SK-N-SH (cell line): ENCODE measurements around the gene MACROD2. TPM values are rescaled to one million over a fixed set of nuclear protein-coding genes. Genes with fewer than 3 reads are reported as not detected.

Source experiments
- CTCF ChIA-PET: fragments of 300-600, 350-600 bp; formaldehyde crosslinking; extraction: SDS; loops from one replicate; lab custom pipeline; 2021; lab: Yijun Ruan, JAX
- POLR2A ChIA-PET: fragments of 350-600 bp; sonication (Branson Sonifier 250); formaldehyde crosslinking; extraction: SDS; loops from one replicate; lab custom pipeline; 2020; ENCODE audit warnings: antibody characterized with exemption, inconsistent platforms; lab: Yijun Ruan, JAX
- DNase-seq: peaks from one replicate; pipeline ENCODE4 v3.0.0; 2012
- H2AFZ ChIP-seq: fragments of 200-600 bp; sonication (generic); 2 replicates; pipeline ENCODE4 v1.8.1; 2016; ENCODE audit warnings: antibody characterized with exemption, mild to moderate bottlenecking, low read depth
- H3F3A ChIP-seq: fragments of 200-600 bp; sonication (generic); replicated peaks from 2 replicates; pipeline ENCODE3; 2016; ENCODE audit warnings: antibody characterized with exemption, mild to moderate bottlenecking; ENCODE audit not compliant: insufficient read depth
- H3K27ac ChIP-seq, 2 experiments: fragments of 200-500 bp in 1 of 2; fragments of 200-600 bp in 1 of 2; sonication (Bioruptor generic) in 1 of 2; sonication (generic), shearing (Covaris generic) in 1 of 2; 2 replicates each; pipeline versions ENCODE4 v1.5.1 to v1.6.1; 2014 to 2016; ENCODE audit warnings: low read depth in 2 of 2, inconsistent platforms in 1 of 2, low read length in 1 of 2, mild to moderate bottlenecking in 1 of 2, mixed read lengths in 1 of 2
- H3K27me3 ChIP-seq: fragments of 200-600 bp; sonication (generic), shearing (Covaris generic); 2 replicates; pipeline ENCODE4 v1.6.1; 2016; ENCODE audit warnings: mixed run types; ENCODE audit not compliant: insufficient read depth
- H3K36me3 ChIP-seq, 2 experiments: fragments of 200-500 bp in 1 of 2; fragments of 200-600 bp in 1 of 2; sonication (Bioruptor generic) in 1 of 2; sonication (generic) in 1 of 2; replicated peaks in 1 of 2; 2 replicates each; pipeline versions ENCODE3 to v1.5.1; 2014 to 2016; ENCODE audit warnings: low read length in 1 of 2, mild to moderate bottlenecking in 1 of 2; ENCODE audit not compliant: insufficient read depth in 2 of 2, control insufficient read depth in 1 of 2
- H3K4me1 ChIP-seq, 2 experiments: fragments of 200-500 bp in 1 of 2; fragments of 200-600 bp in 1 of 2; sonication (Bioruptor generic) in 1 of 2; sonication (generic), shearing (Covaris generic) in 1 of 2; 2 replicates each; pipeline versions ENCODE4 v1.5.1 to v1.6.1; 2014 to 2016; ENCODE audit warnings: low read depth in 1 of 2, low read length in 1 of 2, mixed run types in 1 of 2; ENCODE audit not compliant: insufficient read depth in 2 of 2, control insufficient read depth in 1 of 2
- H3K4me2 ChIP-seq: fragments of 200-600 bp; sonication (generic), shearing (Covaris generic); 2 replicates; pipeline ENCODE4 v1.6.1; 2017; ENCODE audit warnings: mixed run types
- H3K4me3 ChIP-seq, 2 experiments: fragments of 200-500 bp in 1 of 2; fragments of 200-600 bp in 1 of 2; sonication (Bioruptor generic) in 1 of 2; sonication (generic), shearing (Covaris generic) in 1 of 2; 2 replicates each; pipeline versions ENCODE4 v1.5.1 to v1.8.1; 2014 to 2016; ENCODE audit warnings: low read depth in 2 of 2, inconsistent platforms in 1 of 2, low read length in 1 of 2, mild to moderate bottlenecking in 1 of 2, mixed read lengths in 1 of 2, moderate library complexity in 1 of 2
- H3K79me2 ChIP-seq: fragments of 200-600 bp; sonication (generic); 2 replicates; pipeline ENCODE4 v1.8.1; 2017; ENCODE audit warnings: mild to moderate bottlenecking; ENCODE audit not compliant: insufficient read depth
- H3K9ac ChIP-seq: fragments of 200-600 bp; sonication (generic); 2 replicates; pipeline ENCODE4 v1.6.1; 2017; ENCODE audit warnings: mixed run types
- H3K9me2 ChIP-seq: fragments of 200-600 bp; sonication (generic); 2 replicates; pipeline ENCODE4 v1.6.1; 2017; ENCODE audit warnings: mixed run types
- H3K9me3 ChIP-seq: fragments of 200-600 bp; sonication (generic); 2 replicates; pipeline ENCODE4 v1.6.1; 2017; ENCODE audit warnings: mixed run types, mild to moderate bottlenecking, moderate library complexity
- H4K20me1 ChIP-seq: fragments of 200-600 bp; sonication (generic); 2 replicates; pipeline ENCODE4 v1.6.1; 2017; ENCODE audit warnings: mild to moderate bottlenecking, mixed run types; ENCODE audit not compliant: insufficient read depth
- ELF1 ChIP-seq: IDR thresholded peaks from 2 replicates; pipeline ENCODE4 v1.4.0; 2012
- EP300 ChIP-seq, 2 experiments: IDR thresholded peaks; 2 replicates each; pipeline versions ENCODE4 v1.4.0 to v1.6.1; 2012; ENCODE audit warnings: borderline replicate concordance in 1 of 2, low read depth in 1 of 2, low read length in 1 of 2
- EZH2phosphoT487 ChIP-seq: fragments of 200-600 bp; sonication (generic); IDR thresholded peaks from 2 replicates; pipeline ENCODE4 v1.6.1; 2017; ENCODE audit warnings: low read depth, mixed run types, mild to moderate bottlenecking, antibody characterized with exemption, moderate library complexity, borderline replicate concordance
- FOXM1 ChIP-seq: IDR thresholded peaks from 2 replicates; pipeline ENCODE4 v1.4.0; 2012; ENCODE audit warnings: low read depth, mild to moderate bottlenecking
- GABPA ChIP-seq: IDR thresholded peaks from 2 replicates; pipeline ENCODE4 v1.4.0; 2012; ENCODE audit warnings: low read depth, mild to moderate bottlenecking
- JUND ChIP-seq: IDR thresholded peaks from 2 replicates; pipeline ENCODE4 v1.4.0; 2012
- MAX ChIP-seq: IDR thresholded peaks from 2 replicates; pipeline ENCODE4 v1.4.0; 2012; ENCODE audit warnings: low read depth
- MEF2A ChIP-seq: IDR thresholded peaks from 2 replicates; pipeline ENCODE4 v1.4.0; 2012; ENCODE audit warnings: low read depth, borderline replicate concordance
- MXI1 ChIP-seq: IDR thresholded peaks from 2 replicates; pipeline ENCODE4 v1.6.1; 2012; ENCODE audit warnings: mild to moderate bottlenecking, low read depth, low read length, improper control_type of control experiment
- NFIC ChIP-seq: IDR thresholded peaks from 2 replicates; pipeline ENCODE4 v1.4.0; 2012; ENCODE audit warnings: borderline replicate concordance
- NRF1 ChIP-seq: IDR thresholded peaks from 2 replicates; pipeline ENCODE4 v1.6.1; 2012; ENCODE audit warnings: low read depth, mild to moderate bottlenecking, low read length
- PBX3 ChIP-seq: IDR thresholded peaks from 2 replicates; pipeline ENCODE4; 2012
- POLR2AphosphoS5 ChIP-seq: IDR thresholded peaks from 2 replicates; pipeline ENCODE4 v1.6.1; 2012; ENCODE audit warnings: low read depth, low read length
- RCOR1 ChIP-seq: fragments of 150-350 bp; IDR thresholded peaks from 2 replicates; pipeline ENCODE4 v1.6.1; 2017; ENCODE audit warnings: antibody characterized with exemption, low read length
- RFX5 ChIP-seq: IDR thresholded peaks from 2 replicates; pipeline ENCODE4 v1.6.1; 2012; ENCODE audit warnings: mild to moderate bottlenecking, improper control_type of control experiment, low read length
- SIN3A ChIP-seq: IDR thresholded peaks from 2 replicates; pipeline ENCODE4 v1.6.1; 2012; ENCODE audit warnings: low read depth, mild to moderate bottlenecking, low read length, moderate library complexity, borderline replicate concordance
- SMC3 ChIP-seq: IDR thresholded peaks from 2 replicates; pipeline ENCODE4 v1.6.1; 2012; ENCODE audit warnings: low read depth, low read length, improper control_type of control experiment
- TEAD4 ChIP-seq: IDR thresholded peaks from 2 replicates; pipeline ENCODE4 v1.4.0; 2012; ENCODE audit warnings: mild to moderate bottlenecking, borderline replicate concordance; ENCODE audit not compliant: insufficient read depth
- WGBS: methylation state at CpG from one replicate; pipeline ENCODE4 v1.1.6; 2017; ENCODE audit warnings: low lambda C conversion rate; 5-methylcytosine and 5-hydroxymethylcytosine counted together
- polyA plus RNA-seq, 3 experiments: library from polyadenylated mRNA; depleted of rRNA; stranded (reverse); fragments of >200 nt; gene quantifications; 2 replicates each; pipeline ENCODE4 v1.2.3, GENCODE V29; 2012
- TF ChIP-seq, protein P1 (sequence below): IDR thresholded peaks from 2 replicates; pipeline ENCODE4 v1.6.1; 2012; ENCODE audit warnings: mild to moderate bottlenecking, low read depth, low read length, moderate library complexity
- TF ChIP-seq, protein P2 (sequence below): IDR thresholded peaks from 2 replicates; pipeline ENCODE4 v1.4.0; 2012; ENCODE audit warnings: low read depth, borderline replicate concordance

Gene MACROD2
- polyA plus RNA-seq, 1 of the 3 experiments (the other 2 are of a cell fraction): 0.33 TPM

DNA sequence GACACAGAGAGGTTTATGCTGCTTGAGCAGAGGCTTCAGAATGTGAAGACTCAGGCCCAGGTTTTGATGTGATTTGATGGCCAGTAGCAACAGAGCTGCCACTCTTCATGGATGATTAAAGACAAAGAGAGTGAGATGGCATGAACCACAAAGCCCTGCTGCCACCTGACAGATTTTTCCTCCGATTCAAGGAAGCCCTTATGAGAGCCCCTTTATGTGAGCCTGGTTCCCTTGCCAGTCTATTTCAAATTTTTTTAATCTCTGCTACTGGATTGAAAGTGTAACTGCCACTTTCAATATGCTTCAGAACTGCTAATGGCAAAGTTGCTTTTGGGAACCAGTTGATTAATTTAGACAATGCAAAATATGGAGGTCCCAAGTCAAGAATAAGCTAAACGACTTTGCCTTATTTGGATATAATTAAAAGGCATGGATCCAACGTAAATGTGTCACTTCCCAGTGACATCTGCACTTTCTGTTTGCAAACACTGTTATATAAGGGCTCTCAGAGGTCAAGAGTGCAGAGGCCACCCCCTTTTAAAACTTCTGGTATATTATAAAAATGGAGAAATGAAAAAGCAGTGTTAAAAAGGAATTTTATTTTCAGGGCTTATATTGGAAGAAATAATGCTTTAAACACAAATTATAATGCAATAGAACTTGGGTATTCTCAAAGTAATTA is 581.0 kb downstream of the MACROD2 start:
- no peak for TF ChIP-seq SMC3
- TF ChIP-seq FOXM1: no peak
- no peak for TF ChIP-seq POLR2AphosphoS5
- TF ChIP-seq RFX5: no peak
- no peak for TF ChIP-seq SIN3A
- TF ChIP-seq MXI1: no peak
- no peak for TF ChIP-seq JUND
- no peak for TF ChIP-seq EZH2phosphoT487
- no peak for TF ChIP-seq PBX3
- no peak for TF ChIP-seq NFIC
- no peak for TF ChIP-seq NRF1
- TF ChIP-seq EP300 (IDR thresholded peaks at IDR 0.05; ENCODE audit: borderline replicate concordance in 1 of 2, low read depth in 1 of 2, low read length in 1 of 2): no peak
- TF ChIP-seq, protein P1, sequence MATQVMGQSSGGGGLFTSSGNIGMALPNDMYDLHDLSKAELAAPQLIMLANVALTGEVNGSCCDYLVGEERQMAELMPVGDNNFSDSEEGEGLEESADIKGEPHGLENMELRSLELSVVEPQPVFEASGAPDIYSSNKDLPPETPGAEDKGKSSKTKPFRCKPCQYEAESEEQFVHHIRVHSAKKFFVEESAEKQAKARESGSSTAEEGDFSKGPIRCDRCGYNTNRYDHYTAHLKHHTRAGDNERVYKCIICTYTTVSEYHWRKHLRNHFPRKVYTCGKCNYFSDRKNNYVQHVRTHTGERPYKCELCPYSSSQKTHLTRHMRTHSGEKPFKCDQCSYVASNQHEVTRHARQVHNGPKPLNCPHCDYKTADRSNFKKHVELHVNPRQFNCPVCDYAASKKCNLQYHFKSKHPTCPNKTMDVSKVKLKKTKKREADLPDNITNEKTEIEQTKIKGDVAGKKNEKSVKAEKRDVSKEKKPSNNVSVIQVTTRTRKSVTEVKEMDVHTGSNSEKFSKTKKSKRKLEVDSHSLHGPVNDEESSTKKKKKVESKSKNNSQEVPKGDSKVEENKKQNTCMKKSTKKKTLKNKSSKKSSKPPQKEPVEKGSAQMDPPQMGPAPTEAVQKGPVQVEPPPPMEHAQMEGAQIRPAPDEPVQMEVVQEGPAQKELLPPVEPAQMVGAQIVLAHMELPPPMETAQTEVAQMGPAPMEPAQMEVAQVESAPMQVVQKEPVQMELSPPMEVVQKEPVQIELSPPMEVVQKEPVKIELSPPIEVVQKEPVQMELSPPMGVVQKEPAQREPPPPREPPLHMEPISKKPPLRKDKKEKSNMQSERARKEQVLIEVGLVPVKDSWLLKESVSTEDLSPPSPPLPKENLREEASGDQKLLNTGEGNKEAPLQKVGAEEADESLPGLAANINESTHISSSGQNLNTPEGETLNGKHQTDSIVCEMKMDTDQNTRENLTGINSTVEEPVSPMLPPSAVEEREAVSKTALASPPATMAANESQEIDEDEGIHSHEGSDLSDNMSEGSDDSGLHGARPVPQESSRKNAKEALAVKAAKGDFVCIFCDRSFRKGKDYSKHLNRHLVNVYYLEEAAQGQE: no peak
- no peak for TF ChIP-seq TEAD4
- TF ChIP-seq MAX: no peak
- no peak for TF ChIP-seq GABPA
- TF ChIP-seq ELF1: no peak
- TF ChIP-seq, protein P2, sequence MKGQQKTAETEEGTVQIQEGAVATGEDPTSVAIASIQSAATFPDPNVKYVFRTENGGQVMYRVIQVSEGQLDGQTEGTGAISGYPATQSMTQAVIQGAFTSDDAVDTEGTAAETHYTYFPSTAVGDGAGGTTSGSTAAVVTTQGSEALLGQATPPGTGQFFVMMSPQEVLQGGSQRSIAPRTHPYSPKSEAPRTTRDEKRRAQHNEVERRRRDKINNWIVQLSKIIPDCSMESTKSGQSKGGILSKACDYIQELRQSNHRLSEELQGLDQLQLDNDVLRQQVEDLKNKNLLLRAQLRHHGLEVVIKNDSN: no peak
- TF ChIP-seq MEF2A: no peak
- no peak for TF ChIP-seq RCOR1
- H3K27ac ChIP-seq: no peak overlapping the region
- H3K4me2 ChIP-seq: no peak overlapping the region
- 43% methylated on average over 3 of the region's 3 CpGs for WGBS
- H2AFZ ChIP-seq: no peak overlapping the region
- H3K79me2 ChIP-seq: no peaks in the 10 kb centered on the region
- no peaks in the 10 kb centered on the region for H3K27me3 ChIP-seq
- H3F3A ChIP-seq: no peaks in the 10 kb centered on the region
- no peaks in the 10 kb centered on the region for H3K4me1 ChIP-seq
- H3K9me2 ChIP-seq: no peaks in the 10 kb centered on the region
- no peaks in the 10 kb centered on the region for H3K9me3 ChIP-seq
- H3K36me3 ChIP-seq: no peaks in the 10 kb centered on the region
- no peaks in the 10 kb centered on the region for H4K20me1 ChIP-seq
- no peak overlapping the region for H3K9ac ChIP-seq
- POLR2A ChIA-PET: interaction anchor here (0.5 kb wide), 1 partner anchor 496 kb away, joined by 3 read pairs; no protein-coding TSS in a partner anchor
- H3K4me3 ChIP-seq: no peak overlapping the region
- CTCF ChIA-PET: interaction anchor here (1.5 kb wide), 1 partner anchor 21 kb away, joined by 3 read pairs; no protein-coding TSS in a partner anchor
- no peak for DNase-seq
